GM21447 (cell line): ENCODE data around the gene PASK.

Experiments used
- ATAC-seq: cut with Tn5 transposase; IDR thresholded peaks from one replicate; pipeline ENCODE4 v1.9.1; 2021; ENCODE audit not compliant: unreplicated experiment

The PASK gene

DNA sequence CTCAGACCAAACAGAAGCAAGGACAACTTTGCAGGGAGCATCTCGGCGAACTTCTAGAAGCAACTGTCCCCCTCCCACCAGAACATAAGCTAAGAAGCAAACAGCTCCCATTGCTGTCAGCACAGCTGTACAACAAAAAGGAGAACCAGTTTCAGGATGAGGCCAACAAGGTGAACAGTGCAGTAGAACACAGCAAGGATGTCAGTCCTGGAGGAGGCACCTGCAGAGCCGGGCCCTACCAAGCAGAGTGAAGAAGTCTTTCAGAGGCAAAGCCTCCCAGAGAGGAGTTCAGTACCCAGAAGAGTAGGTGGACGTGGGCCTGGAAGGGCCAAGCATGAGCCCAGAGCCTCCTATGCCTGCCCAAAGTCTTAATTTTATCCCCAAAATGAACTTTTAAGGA lies 1.0 kb downstream of the PASK start:
- ATAC-seq, result no peak

DNA sequence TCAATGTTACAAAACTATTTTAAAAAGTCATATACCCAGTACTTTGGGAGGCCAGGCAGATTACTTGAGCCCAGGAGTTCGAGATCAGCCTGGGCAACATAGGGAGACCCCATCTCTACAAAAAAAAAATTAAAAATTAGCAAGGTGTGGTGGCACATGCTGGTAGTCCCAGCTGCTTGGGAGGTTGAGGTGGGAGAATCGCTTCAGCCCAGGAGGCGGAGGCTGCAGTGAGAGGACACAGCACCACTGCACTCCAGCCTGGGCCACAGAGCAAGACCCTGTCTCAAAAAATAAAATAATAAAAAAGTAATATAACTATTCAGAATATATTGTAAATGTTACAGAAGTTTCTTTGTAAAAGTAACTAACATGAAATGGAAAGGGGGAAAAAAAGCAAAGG lies 1.9 kb downstream of the PASK start:
- no peak for ATAC-seq

DNA sequence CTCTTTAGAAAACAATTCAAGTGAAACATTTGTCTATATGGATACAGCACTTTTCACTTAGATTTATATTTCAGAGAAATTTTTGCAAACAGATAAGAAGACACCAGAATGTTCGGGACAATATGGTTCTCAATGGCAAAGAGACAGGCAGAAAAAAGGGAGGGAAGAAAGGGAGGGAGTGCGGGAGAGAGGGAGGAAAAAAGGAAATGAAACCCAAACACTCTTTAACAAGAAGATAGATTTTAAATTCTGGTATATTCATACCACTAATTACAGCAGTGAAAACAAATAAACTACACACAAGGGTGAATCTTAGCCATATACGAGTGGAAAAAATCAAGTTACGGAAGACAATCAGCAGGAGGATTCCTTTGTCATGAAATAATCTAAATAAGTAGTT lies 3.0 kb downstream of the PASK start:
- ATAC-seq, result no peak

DNA sequence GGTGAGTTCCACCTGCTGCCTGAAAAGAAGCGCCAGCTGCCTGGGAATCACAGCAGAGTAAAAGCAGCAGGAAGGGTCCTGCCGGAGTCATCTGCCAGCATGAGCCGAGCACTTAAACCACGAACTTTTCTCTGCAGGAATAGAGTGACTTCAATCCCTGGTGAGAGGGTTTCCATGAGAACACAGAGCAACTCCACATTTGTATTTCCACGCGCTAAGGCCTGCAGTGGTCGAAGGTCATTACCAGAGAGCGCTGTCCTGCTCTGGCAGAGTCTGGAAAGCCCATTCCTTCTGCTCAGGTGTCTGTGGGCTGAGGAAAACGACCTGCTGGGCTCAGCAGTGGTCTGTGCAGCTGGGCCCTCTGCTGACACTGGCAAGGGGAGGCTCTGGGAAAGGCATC lies 6.7 kb downstream of the PASK start:
- no peak for ATAC-seq

DNA sequence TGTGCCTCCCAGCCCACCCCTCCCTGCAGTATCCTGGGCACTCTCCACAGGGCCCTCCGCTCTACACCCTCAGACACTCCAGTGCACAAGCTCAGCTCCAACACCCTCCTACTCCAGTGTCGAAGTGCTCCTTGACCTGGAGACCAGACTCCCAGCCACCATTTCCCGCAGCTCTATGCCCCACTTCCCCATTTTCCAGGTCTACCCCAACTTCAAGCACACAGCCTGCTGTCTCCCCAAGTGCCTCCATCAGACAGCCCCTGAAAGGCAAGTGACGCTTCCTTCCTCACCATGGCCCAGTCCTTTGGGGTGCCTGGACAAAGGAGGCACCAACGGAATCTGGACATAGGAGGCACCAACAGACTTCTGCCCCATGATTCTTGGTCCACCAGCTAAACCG lies 7.2 kb downstream of the PASK start:
- ATAC-seq, result no peak

DNA sequence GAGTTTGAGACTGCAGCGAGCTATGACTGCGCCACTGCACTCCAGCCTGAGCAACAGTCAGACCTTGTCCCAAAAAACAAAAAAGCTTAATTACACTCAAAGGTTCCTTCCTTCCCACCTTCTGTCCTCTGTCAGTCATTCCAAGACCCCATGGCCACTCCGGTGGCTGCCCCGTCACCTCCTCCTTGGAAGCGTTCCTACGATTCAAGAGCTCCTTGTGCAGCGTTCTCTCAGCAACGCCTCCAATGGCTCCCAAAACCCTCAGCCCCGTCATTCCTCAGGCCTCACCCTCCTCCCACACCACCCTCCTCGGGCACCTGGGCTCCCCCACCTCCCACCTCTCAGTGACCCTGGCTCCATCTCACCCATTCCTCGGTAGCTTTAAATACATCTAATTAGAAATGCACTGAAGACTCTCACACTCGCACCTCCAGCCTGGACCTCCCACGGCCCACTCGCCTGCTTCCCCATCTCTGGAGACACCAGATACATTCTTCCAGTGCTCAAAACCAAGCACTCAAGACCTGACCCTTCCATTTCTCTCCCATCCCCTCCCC lies 8.0 kb downstream of the PASK start:
- ATAC-seq, result no peak

DNA sequence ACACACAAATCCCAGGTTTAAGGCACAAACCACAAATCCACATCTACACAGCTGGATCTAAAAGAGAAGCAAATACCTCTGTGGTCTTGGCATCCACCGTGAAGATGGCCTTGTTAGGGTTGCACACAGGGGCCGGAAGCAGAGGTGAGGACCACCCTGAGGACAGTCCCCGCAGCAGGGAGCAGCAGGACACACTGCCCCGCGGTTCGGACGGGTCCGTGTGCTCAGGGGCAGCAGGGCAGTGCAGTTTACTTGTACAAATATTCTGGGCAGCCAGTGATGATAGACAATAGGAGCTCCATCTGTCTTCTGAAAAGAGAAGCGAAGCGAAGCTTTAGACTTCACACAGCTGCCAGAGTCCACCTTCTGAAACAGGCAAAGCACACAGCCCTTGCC lies 8.8 kb downstream of the PASK start:
- no peak for ATAC-seq

DNA sequence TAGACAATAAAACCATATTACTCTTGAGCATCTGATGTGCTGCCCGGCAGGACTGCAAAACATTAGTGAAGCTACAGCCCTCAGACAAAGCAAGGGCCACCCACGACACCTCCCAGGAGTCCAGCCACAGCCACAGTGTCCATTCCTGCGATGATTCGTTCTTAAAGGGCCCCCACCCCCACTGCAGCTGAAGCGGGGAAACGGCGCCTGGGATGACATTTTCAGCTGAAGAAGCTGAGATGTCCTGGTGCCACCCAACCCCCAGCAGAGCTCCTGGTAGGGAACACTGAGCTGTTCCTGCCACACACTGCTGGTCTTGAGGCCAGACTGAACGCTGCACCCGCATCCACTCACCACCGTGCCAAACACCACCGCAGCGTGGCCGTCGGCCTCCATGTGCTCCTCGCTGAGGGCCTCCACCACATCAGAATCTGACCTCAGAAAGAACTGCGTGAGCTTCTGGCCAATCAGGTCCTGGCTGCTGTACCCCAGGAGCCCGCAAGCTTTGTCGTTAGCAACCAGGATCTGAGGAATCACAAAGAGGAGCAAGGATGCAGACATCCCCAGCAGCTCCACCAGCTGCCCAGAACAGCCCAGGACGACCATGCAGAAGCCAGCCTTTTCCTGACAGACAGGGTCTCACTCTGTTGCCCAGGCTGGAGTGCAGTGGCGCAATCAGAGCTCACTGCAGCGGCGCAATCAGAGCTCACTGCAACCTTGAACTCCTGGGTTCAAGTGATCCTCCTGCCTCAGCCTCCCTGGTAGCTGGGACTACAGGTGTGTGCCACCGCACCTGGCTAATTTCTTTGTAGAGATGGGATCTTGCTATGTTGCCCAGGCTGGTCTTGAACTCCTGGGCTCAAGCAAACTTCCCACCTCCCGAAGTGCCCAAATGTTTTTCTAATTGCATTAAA lies 9.5 kb downstream of the PASK start:
- ATAC-seq, result no peak

DNA sequence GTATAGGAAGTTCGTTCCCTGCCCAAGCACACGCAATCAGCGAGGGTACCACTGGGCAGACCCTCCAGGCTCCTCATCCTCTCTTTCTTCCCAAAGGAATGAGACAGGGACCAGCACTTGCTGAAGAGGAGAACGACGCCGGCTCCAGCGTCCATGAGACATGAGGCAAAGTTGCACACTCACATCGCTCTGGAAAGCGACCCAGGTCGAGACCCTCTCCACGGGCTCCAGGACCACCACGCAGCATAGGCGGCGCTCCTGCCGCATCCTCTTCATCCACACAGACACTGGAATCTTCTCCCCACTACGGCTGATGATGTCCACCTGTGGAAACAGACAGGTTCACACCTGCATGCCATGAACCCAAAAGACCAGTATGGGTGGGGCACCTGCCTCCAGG lies 10.8 kb downstream of the PASK start:
- no peak for ATAC-seq

DNA sequence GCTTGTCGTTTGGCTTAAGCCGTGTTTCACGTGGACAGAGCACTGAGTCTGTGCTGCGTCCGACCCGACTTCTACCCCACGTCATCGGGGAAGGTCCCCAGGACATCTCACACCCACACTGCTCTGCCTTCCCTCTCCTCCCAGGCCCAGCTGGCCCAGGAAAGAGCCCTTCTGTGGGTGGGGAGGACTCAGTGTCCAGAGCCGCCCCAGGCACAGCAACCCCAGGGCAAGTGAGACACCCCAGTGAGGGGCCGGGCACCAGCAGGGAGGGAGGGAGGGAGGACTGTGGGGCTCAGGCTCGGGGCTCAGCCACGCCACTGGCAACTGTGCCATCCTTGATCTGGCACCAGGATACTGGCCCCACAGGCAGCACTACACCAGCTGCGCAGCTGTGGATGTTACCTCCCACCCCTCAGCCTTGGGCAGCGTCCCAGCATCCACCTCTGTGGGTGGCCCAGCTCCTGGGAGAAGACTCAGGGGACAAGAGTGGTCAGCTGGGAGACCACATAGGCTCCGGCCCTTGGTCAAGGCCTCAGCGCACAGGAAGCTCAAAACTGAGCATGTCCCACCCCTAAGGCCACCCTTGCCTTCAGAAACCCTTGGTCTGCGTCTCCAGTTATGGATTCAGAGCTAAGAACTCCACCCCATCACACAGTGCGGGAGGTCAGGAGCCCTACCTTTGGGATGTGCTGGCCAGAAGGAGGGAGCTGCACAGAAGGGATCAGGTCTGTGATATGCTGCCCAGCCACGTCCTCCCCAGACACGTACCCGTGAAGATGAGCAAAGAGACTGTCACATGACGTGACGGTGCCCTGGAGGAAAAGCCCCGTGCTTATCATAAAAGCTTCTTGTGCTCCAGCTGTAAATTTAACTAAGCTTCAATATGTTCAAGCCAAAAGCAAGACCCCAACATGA lies 11.7 kb downstream of the PASK start:
- ATAC-seq, result no peak

DNA sequence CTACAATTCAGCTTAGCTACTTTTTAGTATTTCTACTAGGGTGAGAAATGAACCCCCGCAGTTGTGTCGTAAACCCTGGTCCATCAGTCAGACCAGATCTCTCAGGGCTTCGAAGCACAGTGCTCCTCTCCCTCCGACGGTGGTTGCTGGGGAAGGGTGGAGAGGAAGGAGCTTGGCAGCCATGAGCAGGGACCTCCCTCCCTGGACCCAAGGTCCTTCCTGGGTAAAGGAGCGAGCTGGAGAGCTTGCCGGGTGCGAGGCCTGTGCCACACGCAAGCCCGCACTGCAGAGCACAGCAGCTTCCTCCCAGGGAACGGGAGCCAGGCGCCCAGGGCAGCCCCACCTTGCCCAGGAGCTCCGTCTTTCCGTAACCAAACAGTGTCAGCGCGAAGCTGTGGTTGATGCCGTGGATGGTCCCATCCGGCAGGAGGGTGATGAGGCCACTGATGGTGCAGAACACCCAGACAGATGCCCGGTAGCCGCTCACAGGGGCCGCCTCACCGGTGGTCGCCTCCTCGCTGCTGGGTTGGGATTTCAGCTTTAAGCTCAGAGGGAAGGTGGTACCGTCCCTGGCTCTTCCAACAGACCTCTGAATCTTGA lies 12.5 kb downstream of the PASK start:
- no peak for ATAC-seq

DNA sequence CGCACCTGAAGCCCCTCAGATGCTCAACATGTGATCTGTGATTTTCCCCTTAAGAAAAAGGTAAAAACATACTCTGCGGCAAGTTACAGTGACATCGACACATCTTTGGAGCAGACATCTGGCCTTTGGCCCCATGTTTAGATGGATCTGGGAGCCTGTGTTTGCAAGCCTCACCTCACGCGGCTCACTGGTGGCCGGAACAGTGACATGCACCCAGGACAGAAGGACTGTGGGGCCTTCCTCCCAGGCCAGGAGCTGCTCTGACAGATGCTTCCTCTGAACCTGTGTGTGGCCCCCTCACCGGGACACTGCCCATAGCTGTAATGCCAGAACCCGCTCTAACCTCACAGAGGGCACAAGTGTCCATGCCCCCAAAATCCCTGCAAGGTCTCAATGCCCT lies 13.1 kb downstream of the PASK start:
- no peak for ATAC-seq

DNA sequence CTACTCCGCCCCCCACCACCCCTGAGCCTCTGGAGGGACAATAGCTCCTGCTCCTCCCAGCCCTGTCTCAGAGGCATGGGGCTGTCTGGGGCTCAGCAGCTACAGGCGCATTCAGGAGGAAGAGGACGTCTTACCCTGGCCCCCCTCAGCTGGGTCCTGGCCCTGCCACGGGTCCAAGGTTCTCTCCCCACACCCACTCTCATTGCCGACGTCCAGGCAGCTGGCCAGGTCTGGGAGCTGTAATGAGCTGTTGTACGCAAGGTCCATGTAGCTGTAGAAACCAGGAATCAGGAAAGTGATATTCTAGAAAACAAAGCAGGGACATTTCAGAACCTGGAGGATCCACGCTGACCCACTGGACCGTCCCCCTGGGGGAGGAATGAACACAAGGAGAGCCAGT lies 13.5 kb downstream of the PASK start:
- ATAC-seq, result no peak

DNA sequence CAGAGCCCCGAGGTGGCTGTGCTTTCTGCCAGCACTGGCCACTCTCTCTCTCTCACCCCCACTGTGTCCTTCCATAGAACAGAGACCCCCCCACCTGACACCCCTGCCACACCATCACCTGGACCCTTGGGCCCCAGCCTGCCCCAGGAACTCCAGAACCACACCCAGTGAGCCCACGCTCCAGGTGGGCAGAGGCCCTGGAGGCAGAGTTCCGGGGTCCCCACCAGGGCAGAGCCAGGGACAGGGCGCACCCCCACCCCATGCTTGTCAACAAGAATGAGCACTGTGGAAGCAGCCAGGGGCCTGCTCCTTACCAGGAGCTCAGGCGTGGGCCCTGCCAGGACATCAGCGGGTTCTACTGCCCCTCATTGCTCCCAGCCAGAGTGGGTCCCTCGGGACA lies 14.6 kb downstream of the PASK start:
- no peak for ATAC-seq

DNA sequence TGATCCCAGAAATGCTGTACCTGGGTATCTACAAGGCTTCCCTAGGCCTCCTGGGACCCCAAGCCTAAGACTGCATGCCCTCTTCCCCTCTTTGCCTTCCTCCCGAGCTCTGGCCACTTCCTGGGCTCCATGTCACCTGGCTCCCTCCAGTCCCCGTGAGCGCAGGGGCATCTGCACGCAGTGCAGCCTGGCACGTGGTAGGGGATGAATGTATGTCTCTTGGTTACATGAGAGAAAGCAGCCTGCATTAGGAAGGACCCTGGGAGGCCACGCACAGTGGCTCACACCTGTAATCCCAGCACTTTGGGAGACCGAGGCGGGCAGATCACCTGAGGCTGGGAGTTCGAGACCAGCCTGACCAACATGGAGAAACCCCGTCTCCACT lies 15.8 kb downstream of the PASK start:
- no peak for ATAC-seq

DNA sequence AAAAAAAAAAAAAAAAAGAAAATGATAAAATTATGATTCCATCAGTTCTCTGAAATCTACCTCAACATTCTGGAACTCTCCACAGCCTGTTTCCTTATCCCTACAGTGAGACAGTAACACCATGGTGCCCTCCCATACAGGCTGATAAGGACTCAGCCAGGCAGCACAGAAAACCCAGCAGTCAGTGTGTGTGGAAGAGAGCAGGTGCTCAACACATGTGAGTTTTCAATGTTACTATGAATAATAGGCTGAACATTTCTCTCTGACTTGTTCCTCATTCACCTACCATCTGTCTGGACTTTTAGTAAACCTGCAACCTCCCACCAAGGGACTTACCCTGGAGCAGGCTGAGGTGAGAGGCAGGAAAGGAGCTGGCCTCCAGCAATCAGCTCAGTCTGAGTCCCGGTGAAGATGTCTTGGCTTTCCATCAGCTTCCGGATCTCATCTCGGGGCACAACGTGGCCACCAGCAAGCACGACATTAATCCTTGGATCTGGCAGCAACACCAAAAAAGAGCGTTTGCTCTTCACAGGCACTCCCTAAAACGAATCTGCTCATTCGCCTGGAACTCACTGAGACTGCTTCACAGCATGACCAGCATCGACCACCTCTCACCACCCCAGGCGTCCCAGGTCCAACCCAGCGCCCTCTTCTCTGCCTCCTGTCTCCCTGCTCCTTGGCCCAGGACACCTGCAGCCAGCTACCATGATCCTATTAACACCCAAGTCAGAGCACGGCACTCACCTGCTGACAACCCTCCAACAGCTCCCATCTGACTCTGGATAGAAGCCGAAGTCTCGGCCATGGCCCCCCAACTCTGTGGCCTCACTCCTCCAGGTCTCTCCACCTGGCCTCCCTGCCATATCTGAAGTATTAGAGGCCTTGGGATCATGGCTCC lies 16.5 kb downstream of the PASK start:
- ATAC-seq, result no peak

DNA sequence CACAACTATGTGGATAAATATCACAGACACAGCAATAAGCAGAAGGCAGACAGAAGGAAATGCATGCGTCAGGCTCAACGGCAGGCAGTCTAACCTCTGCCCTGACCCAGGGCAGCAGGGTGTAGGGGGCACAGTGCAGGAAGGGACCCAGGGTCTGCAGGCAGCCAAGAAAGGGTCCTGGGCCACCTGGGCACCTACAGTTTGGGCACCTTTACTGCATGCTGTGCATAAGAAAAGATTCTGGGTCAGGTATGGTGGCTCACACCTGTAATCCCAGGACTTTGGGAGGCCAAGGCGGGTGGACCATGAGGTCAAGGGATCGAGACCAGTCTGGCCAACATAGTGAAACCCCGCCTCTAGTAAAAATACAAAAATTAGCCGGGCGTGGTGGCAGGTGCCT lies 17.7 kb downstream of the PASK start:
- ATAC-seq, result no peak

DNA sequence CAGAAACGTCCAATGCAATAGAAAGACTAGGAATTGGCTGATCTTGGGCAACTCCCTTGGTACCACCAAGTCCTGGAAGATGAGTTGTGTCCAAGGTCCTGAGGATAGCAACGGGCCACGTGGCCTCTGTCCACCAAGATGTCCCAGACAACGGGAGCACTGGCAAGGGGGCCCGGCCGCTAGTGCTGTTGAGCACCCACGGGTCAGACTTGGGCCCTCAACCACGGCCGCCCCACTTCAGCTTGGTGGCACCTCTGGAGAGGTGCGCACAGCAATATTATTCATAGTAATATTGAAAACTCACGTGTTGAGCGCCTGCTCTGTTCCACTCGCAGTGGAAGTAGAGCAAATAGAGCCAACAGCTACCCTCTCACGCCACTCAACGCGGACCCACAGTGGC lies 19.0 kb downstream of the PASK start:
- no peak for ATAC-seq

DNA sequence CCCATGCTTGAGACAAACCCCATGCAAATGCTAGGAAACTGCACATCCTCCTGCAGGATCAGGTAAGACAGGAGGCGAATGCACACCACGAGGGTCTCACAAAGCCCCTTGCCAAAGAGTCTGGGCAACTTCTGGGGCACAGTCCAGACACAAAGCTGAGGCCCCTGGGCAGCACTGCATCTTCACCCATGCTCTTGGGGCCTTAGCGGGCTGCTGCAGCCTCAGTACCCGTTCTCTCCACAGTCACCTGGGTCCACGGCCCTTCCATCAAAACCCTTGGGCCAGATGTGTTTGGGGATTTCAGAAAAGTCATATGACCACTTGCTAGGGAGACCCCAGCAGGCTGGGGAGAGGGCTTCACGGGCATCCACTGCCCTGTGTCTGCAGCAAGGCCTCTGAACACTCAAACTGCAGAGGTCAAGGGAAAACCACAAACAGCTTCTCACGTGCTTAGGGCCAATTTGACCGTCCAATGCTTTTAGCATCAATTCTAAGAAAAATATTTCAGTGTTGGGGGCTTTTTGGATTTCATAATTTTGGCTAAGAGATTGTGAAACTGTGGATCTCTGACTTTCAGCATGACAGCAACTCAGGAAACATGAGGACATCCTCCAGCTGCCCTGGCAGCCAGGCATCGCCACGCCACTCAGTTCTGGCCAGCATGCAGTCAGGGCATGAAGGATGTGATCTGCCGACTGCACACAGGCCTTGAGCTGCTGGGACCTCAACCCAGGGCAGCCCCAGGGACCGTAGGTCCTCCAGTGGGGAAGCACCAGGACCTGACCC lies 20.0 kb downstream of the PASK start:
- ATAC-seq, result no peak

DNA sequence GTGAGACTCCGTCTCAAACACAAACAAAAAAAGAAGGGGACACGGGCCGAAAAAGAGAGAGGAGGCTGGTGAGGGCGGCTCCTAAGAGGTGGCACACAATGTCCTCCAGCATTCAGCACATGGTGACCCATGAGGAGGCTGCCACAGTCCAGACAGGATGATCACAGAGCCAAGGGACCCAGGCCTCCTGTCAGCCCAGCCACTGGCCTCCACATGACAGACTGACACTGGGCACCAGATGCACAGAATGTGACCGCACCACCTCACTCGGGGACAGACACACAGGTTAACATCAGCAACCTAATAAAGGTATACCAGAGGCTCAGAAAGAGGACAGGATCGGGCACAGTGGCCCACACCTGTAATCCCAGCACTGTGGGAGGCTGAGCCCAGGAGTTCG lies 21.0 kb downstream of the PASK start:
- ATAC-seq, result no peak
